ENCODE measurements around the gene FA2H.

Gene FA2H

GRCh38 chr16:74718140-74718539, 56.5 kb downstream of the FA2H start:
- no peak for DNase-seq (ENCODE audit: low read depth, low spot score)
- ChIA-PET POLR2A (no interaction called here), CTCF (no interaction called here)
- H3K4me3 ChIP-seq (ENCODE audit: low read depth, low read length), result no peak overlapping the region
- TF ChIP-seq, protein P1, sequence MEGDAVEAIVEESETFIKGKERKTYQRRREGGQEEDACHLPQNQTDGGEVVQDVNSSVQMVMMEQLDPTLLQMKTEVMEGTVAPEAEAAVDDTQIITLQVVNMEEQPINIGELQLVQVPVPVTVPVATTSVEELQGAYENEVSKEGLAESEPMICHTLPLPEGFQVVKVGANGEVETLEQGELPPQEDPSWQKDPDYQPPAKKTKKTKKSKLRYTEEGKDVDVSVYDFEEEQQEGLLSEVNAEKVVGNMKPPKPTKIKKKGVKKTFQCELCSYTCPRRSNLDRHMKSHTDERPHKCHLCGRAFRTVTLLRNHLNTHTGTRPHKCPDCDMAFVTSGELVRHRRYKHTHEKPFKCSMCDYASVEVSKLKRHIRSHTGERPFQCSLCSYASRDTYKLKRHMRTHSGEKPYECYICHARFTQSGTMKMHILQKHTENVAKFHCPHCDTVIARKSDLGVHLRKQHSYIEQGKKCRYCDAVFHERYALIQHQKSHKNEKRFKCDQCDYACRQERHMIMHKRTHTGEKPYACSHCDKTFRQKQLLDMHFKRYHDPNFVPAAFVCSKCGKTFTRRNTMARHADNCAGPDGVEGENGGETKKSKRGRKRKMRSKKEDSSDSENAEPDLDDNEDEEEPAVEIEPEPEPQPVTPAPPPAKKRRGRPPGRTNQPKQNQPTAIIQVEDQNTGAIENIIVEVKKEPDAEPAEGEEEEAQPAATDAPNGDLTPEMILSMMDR (IDR thresholded peaks at IDR 0.05; ENCODE audit: insufficient read depth, low read length, missing control alignments), result no peak

GRCh38 chr16:74717367-74717766, 57.3 kb downstream of the FA2H start:
- ChIA-PET POLR2A (no interaction called here), CTCF (interaction anchor here (0.6 to 14.6 kb wide), 4 partner anchors 9 to 144 kb away, joined by 3 to 326 read pairs (median 48); no protein-coding TSS in a partner anchor)
- TF ChIP-seq, protein P1 (IDR thresholded peaks at IDR 0.05; ENCODE audit: insufficient read depth, low read length, missing control alignments), result no peak
- no peak overlapping the region for H3K4me3 ChIP-seq (ENCODE audit: low read depth, low read length)
- DNase-seq (ENCODE audit: low read depth, low spot score), result no peak

DNA sequence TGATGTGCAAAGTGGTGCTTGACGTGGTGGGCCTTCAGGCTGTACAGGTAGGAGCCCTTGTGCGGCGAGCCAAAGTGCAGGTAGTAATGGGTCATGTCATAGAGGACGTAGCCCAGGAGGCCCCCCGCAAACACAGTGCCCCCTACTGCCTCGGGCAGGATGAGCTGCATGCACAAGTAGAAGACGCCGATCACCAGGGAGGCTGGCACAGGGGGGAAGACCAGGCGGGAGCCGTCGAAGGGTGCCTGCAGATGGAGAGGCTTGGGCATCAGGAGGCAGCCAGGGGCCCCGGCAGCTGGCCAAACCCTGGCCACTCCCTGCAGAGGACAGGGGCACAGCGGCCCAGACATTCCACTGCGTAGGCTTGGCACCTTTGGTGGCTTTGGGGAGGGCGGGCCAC, 58.3 kb downstream of the FA2H start:
- POLR2A ChIA-PET, result no interaction called here
- CTCF ChIA-PET, result interaction anchor here (1.5 to 14.6 kb wide), 3 partner anchors 10 to 145 kb away, joined by 4 to 326 read pairs (median 93); no protein-coding TSS in a partner anchor

GRCh38 chr16:74713876-74714275, 60.7 kb downstream of the FA2H start:
- POLR2A ChIA-PET, result no interaction called here

More for the DNA sequence above, 58.3 kb downstream of the FA2H start:
- DNase-seq (ENCODE audit: low read depth, low spot score), result no peak
- TF ChIP-seq, protein P1 (IDR thresholded peaks at IDR 0.05; ENCODE audit: insufficient read depth, low read length, missing control alignments), result no peak
- H3K4me3 ChIP-seq (ENCODE audit: low read depth, low read length), result no peak overlapping the region

GRCh38 chr16:74713325-74713724, 61.3 kb downstream of the FA2H start:
- TF ChIP-seq, protein P1 (IDR thresholded peaks at IDR 0.05; ENCODE audit: insufficient read depth, low read length, missing control alignments), result no peak
- no peak overlapping the region for H3K4me3 ChIP-seq (ENCODE audit: low read depth, low read length)
- POLR2A ChIA-PET, result no interaction called here
- DNase-seq (ENCODE audit: low read depth, low spot score), result no peak
- CTCF ChIA-PET, result interaction anchor here (1.7 to 14.6 kb wide), 5 partner anchors 13 to 398 kb away, joined by 6 to 326 read pairs (median 59); partner anchors contain the start of gene MLKL

More at GRCh38 chr16:74713876-74714275, 60.7 kb downstream of the FA2H start:
- no peak for DNase-seq (ENCODE audit: low read depth, low spot score)
- H3K4me3 ChIP-seq (ENCODE audit: low read depth, low read length), result no peak overlapping the region
- CTCF ChIA-PET, result interaction anchor here (4.7 to 14.6 kb wide), 3 partner anchors 13 to 148 kb away, joined by 59 to 326 read pairs (median 93); partner anchors contain the start of gene MLKL
- TF ChIP-seq, protein P1 (IDR thresholded peaks at IDR 0.05; ENCODE audit: insufficient read depth, low read length, missing control alignments), result no peak

DNA sequence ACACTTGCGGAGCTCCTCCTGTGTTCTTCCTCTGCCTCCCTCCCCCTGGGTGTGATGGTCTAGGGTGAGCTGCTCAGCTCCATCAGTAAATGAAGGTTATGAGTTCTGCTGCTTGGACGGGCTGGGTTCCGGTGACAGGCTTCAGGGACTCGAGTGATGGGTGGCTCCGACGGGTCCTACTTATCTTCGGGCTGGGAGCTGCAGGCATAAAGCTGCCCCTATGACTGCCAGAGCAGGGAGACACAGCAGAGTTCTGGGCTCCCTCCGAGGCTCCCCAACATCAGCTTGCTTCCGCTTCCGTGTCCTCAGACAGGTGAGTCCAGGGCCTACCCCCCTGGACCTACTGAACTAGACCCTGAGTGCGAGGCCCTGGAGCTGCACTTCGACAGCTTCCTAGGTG, 62.7 kb downstream of the FA2H start:
- ChIA-PET CTCF (interaction anchor here (0.8 to 14.6 kb wide), 7 partner anchors 12 to 399 kb away, joined by 3 to 326 read pairs (median 19); partner anchors contain the start of gene MLKL), POLR2A (no interaction called here)
- TF ChIP-seq, protein P1 (IDR thresholded peaks at IDR 0.05; ENCODE audit: insufficient read depth, low read length, missing control alignments), result no peak
- no peak for DNase-seq (ENCODE audit: low read depth, low spot score)
- no peak overlapping the region for H3K4me3 ChIP-seq (ENCODE audit: low read depth, low read length)

Data from AG04449 (cell line).